ENCODE measurements around the gene NPFF. TPM values are rescaled to one million over a fixed set of nuclear protein-coding genes. Genes with fewer than 3 reads are reported as not detected.

NPFF gene
- total RNA-seq, 1 donor: not detected

DNA sequence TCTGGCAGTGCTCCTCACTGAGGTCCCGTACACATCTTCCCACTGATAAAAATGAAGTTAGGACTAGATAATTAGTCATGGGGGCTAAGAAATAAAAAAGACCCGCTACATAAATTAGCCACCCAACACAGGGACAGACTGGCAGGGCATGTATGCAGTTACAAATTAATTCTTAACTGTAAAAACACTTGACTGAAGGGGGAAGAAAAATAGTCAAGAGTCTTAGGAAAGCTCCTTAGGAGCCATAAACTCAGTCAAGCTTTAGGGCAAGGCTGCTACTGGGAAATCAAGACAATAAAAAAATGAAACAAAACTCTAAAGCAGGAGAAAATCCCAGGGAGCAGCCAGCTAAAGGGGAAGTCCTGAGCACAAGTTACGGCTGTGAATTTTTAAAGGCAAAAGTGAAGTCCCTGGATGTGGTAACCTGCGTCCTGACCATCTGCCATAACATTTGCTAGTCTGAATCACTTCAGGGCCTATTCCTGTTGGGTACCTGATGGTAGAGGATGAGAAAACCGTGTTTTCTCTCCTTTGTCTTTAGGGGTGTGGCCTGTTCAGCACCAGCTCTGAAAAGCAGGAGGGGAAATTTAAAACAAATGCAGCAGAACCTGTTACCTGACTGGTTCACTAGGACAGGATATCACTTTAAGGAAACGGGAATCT, 7.5 kb upstream of the NPFF start:
- DNase-seq (ENCODE audit: low read depth): no peak
- TF ChIP-seq, protein P1, sequence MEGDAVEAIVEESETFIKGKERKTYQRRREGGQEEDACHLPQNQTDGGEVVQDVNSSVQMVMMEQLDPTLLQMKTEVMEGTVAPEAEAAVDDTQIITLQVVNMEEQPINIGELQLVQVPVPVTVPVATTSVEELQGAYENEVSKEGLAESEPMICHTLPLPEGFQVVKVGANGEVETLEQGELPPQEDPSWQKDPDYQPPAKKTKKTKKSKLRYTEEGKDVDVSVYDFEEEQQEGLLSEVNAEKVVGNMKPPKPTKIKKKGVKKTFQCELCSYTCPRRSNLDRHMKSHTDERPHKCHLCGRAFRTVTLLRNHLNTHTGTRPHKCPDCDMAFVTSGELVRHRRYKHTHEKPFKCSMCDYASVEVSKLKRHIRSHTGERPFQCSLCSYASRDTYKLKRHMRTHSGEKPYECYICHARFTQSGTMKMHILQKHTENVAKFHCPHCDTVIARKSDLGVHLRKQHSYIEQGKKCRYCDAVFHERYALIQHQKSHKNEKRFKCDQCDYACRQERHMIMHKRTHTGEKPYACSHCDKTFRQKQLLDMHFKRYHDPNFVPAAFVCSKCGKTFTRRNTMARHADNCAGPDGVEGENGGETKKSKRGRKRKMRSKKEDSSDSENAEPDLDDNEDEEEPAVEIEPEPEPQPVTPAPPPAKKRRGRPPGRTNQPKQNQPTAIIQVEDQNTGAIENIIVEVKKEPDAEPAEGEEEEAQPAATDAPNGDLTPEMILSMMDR (IDR thresholded peaks at IDR 0.05; ENCODE audit: insufficient read depth, low read depth, low read length): no peak

DNA sequence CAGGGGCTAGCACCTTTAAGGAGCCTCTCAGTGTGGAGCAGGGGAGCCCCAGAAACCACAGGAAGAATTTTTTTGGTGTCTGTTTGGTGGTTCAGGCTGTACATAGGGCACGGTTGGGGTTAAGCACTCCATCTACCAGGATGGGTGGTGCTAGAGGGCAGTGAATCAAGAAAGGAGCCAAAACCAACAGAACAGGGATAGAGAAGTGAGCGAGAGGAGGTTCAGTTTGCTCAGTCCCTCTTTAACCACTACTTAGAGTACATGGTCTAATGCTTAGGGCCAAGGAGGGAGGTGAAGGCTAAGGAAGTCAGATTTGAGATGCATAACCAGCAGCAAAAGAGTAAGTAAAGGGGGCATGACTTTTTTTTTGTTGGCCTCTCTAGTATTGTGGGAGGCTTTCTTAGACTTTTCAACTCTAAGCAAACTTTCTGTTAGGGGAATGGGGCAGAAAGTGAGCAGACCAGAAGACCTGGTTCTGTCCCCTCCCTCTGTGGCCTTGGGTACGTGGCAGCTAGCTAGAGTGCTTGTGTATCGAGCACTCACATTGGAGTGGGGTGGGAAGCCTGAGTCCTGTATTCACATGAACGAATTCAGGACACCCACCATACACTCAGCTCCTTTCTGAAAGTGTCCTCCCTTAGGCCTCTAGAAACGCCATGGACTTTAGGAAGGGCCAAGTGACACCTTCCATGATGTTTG, 6.6 kb upstream of the NPFF start:
- DNase-seq (ENCODE audit: low read depth): no peak
- TF ChIP-seq, protein P1 (IDR thresholded peaks at IDR 0.05; ENCODE audit: insufficient read depth, low read depth, low read length): no peak
- no peak overlapping the region for H3K4me3 ChIP-seq (ENCODE audit: low read depth, low read length)

More for the DNA sequence above, 7.5 kb upstream of the NPFF start:
- H3K4me3 ChIP-seq (ENCODE audit: low read depth, low read length): no peak overlapping the region

- no peak overlapping the region for H3K4me3 ChIP-seq (ENCODE audit: low read depth, low read length)
- no peak for DNase-seq (ENCODE audit: low read depth)
- TF ChIP-seq, protein P1 (IDR thresholded peaks at IDR 0.05; ENCODE audit: insufficient read depth, low read depth, low read length): no peak
Measured at GRCh38 chr12:53510181-53510812, 3.0 kb upstream of the NPFF start.

- TF ChIP-seq, protein P1 (IDR thresholded peaks at IDR 0.05; ENCODE audit: insufficient read depth, low read depth, low read length): peak; percentile 98
- no peak overlapping the region for H3K4me3 ChIP-seq (ENCODE audit: low read depth, low read length)
- DNase-seq (ENCODE audit: low read depth): peak; percentile 76
Measured at GRCh38 chr12:53508534-53509170, 1.4 kb upstream of the NPFF start.

GRCh38 chr12:53507603-53507885, 260 bp upstream of the NPFF start:
- TF ChIP-seq, protein P1 (IDR thresholded peaks at IDR 0.05; ENCODE audit: insufficient read depth, low read depth, low read length): no peak
- DNase-seq (ENCODE audit: low read depth): no peak
- no peak overlapping the region for H3K4me3 ChIP-seq (ENCODE audit: low read depth, low read length)

GRCh38 chr12:53506450-53506785, 866 bp downstream of the NPFF start:
- TF ChIP-seq, protein P1 (IDR thresholded peaks at IDR 0.05; ENCODE audit: insufficient read depth, low read depth, low read length): no peak
- no peak for DNase-seq (ENCODE audit: low read depth)
- no peak overlapping the region for H3K4me3 ChIP-seq (ENCODE audit: low read depth, low read length)

Measured in fibroblast of villous mesenchyme (primary cell).